HepG2 (cell line): ENCODE data around the gene SEC14L2. TPM values are rescaled to one million over a fixed set of nuclear protein-coding genes. Genes with fewer than 3 reads are reported as not detected.
A peak's percentile ranks its signal among the peaks of the same experiment; 100 is the strongest.

Source experiments
- ELF3 ChIP-seq: IDR thresholded peaks from 2 replicates; pipeline ENCODE4 v1.6.1; 2016; ENCODE audit warnings: missing genetic modification reagents, missing compliant biosample characterization
- FOXA3 ChIP-seq: IDR thresholded peaks from 2 replicates; pipeline ENCODE4 v1.6.1; 2016; ENCODE audit warnings: missing genetic modification reagents, missing compliant biosample characterization
- KLF16 ChIP-seq, 2 experiments: sonication (generic) in 1 of 2; formaldehyde crosslinking in 1 of 2; IDR thresholded peaks; 2 replicates each; pipeline versions ENCODE4 v1.6.1 to v1.8.0; 2016 to 2023; ENCODE audit warnings: missing genetic modification reagents in 2 of 2, missing compliant biosample characterization in 1 of 2
- MZF1 ChIP-seq: sonication (generic); formaldehyde crosslinking; IDR thresholded peaks from 2 replicates; pipeline ENCODE4 v1.8.1; 2023; ENCODE audit warnings: mild to moderate bottlenecking, missing genetic modification reagents, borderline replicate concordance
- NR2F1 ChIP-seq, 2 experiments: fragments of 450-650 bp in 1 of 2; formaldehyde crosslinking in 1 of 2; IDR thresholded peaks; 2 replicates each; pipeline versions ENCODE4 v1.5.0 to v1.6.1; 2016 to 2020; ENCODE audit warnings: mild to moderate bottlenecking in 1 of 2, missing compliant biosample characterization in 1 of 2, missing genetic modification reagents in 1 of 2, moderate library complexity in 1 of 2
- SAFB2 ChIP-seq: sonication (generic); formaldehyde crosslinking; IDR thresholded peaks from 2 replicates; pipeline ENCODE4 v1.5.1; 2020; ENCODE audit warnings: missing genetic modification reagents, low read depth, mild to moderate bottlenecking, borderline replicate concordance
- SUZ12 ChIP-seq: fragments of 150-350 bp; IDR thresholded peaks from 2 replicates; pipeline ENCODE4 v1.6.1; 2014; ENCODE audit warnings: low read depth, low read length
- TEAD2 ChIP-seq: sonication (generic); formaldehyde crosslinking; IDR thresholded peaks from 2 replicates; pipeline ENCODE4 v1.9.0; 2021; ENCODE audit warnings: missing genetic modification reagents
- ZBTB7B ChIP-seq: sonication (generic); formaldehyde crosslinking; IDR thresholded peaks from 2 replicates; pipeline ENCODE4 v1.4.0; 2020; ENCODE audit warnings: missing genetic modification reagents
- ZNF558 ChIP-seq: sonication (generic); formaldehyde crosslinking; IDR thresholded peaks from 2 replicates; pipeline ENCODE4 v1.9.0; 2022; ENCODE audit warnings: mild to moderate bottlenecking, missing genetic modification reagents, borderline replicate concordance
- ZNF572 ChIP-seq: sonication (generic); formaldehyde crosslinking; IDR thresholded peaks from 2 replicates; pipeline ENCODE4 v1.5.1; 2020; ENCODE audit warnings: mild to moderate bottlenecking, missing genetic modification reagents
- ZNF660 ChIP-seq: sonication (generic); formaldehyde crosslinking; IDR thresholded peaks from 2 replicates; pipeline ENCODE4 v1.5.1; 2020; ENCODE audit warnings: mild to moderate bottlenecking, low read depth, missing genetic modification reagents, borderline replicate concordance
- ZSCAN21 ChIP-seq: sonication (generic); formaldehyde crosslinking; IDR thresholded peaks from 2 replicates; pipeline ENCODE4 v1.8.0; 2022; ENCODE audit warnings: mild to moderate bottlenecking, missing genetic modification reagents, moderate library complexity, borderline replicate concordance
- polyA plus RNA-seq, 8 experiments: library from polyadenylated mRNA; depleted of rRNA in 3 of 8; stranded (reverse) in 7 of 8; unstranded in 1 of 8; fragments of >200 nt; fragmentation: Illumina TruSeq in 4 of 8; extraction: Trizol in 4 of 8; gene quantifications; 2 replicates each; pipeline versions ENCODE4 v1.2.1 to v1.2.3, GENCODE V29; 2011 to 2016; ENCODE audit warnings: low read depth in 4 of 8, missing spikeins in 1 of 8, mixed read lengths in 1 of 8; ENCODE audit not compliant: insufficient read depth in 1 of 8
- total RNA-seq, 5 experiments: library from RNA; depleted of rRNA; stranded (reverse); fragments of >200 nt; fragmentation: Illumina TruSeq; extraction: Trizol; gene quantifications; 2 replicates each; pipeline ENCODE4 v1.2.3, GENCODE V29; 2016; ENCODE audit warnings: low read depth in 1 of 5
- TF ChIP-seq, protein P1 (sequence below): sonication (generic); formaldehyde crosslinking; IDR thresholded peaks from 2 replicates; pipeline ENCODE4 v1.5.0; 2020; ENCODE audit warnings: missing genetic modification reagents, mild to moderate bottlenecking, borderline replicate concordance
- TF ChIP-seq, protein P2 (sequence below), 2 experiments: sonication (generic) in 1 of 2; formaldehyde crosslinking in 1 of 2; IDR thresholded peaks; 2 replicates each; pipeline versions ENCODE4 v1.4.0 to v1.6.1; 2018 to 2020; ENCODE audit warnings: missing genetic modification reagents in 2 of 2, borderline replicate concordance in 1 of 2, low read depth in 1 of 2, mild to moderate bottlenecking in 1 of 2, missing biosample characterization in 1 of 2
- TF ChIP-seq, protein P3 (sequence below): sonication (generic); formaldehyde crosslinking; IDR thresholded peaks from 2 replicates; pipeline ENCODE4 v1.4.0; 2020; ENCODE audit warnings: missing genetic modification reagents
- TF ChIP-seq, protein P4 (sequence below): fragments of 450-650 bp; IDR thresholded peaks from 2 replicates; pipeline ENCODE4 v1.6.1; 2017; ENCODE audit warnings: mild to moderate bottlenecking
- TF ChIP-seq, protein P5 (sequence below): sonication (generic); formaldehyde crosslinking; IDR thresholded peaks from 2 replicates; pipeline ENCODE4 v1.5.1; 2020; ENCODE audit warnings: mild to moderate bottlenecking, missing genetic modification reagents, borderline replicate concordance
- TF ChIP-seq, protein P6 (sequence below): sonication (generic); formaldehyde crosslinking; IDR thresholded peaks from 2 replicates; pipeline ENCODE4 v1.4.0; 2020; ENCODE audit warnings: mild to moderate bottlenecking, missing genetic modification reagents

Gene SEC14L2
- total and polyA plus RNA-seq, 2 of the 13 experiments (the other 11 are each of a cell fraction or from before 2014, with no cell fraction given): 4.1 to 5.1 TPM

DNA sequence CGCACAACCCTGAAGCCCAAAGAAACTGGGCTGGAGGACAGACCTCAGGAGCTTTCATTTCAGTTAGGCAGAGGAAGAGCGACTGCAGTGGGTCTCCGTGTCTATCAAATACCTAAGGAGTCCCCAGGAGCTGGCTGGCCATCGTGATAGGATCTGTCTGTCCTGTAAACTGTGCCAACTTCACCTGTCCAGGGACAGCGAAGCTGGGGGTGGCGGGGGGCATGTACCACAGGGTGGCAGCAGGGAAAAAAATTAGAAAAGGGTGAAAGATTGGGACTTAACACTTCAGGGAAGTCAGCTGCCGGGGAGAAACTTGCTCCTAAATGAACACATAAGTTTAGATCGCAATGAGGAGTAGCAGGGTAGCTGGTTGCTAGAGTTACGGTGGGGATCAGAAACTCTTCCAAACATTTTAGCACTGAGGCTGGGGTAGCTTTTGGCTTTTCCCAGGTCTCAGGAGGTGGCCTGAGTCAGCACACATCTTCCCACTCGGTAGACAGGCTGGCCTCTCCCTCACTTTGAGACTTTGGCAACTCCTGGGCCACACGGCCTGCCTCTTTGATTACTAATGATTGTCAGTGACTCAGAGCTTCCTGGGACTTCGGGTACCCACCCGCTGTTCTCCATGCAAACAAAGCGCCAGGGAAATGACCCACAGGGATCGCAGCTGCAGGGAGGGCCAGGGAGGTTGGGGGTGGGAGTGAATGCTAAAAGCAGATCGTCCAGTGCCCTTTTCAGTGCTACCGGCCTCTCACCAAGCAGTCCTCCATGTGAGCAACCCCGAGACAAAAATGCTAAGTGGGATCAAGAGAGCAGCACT, 25.9 kb downstream of the SEC14L2 start (continued):
- TF ChIP-seq KLF16 (CRISPR knock-in tag; IDR thresholded peaks at IDR 0.05): peak in 1 of 2 experiments; percentile 30; a peak in 1 of 4 replicates
- no peak for TF ChIP-seq SAFB2 (CRISPR knock-in tag)
- no peak for TF ChIP-seq SUZ12
- TF ChIP-seq, protein P1, sequence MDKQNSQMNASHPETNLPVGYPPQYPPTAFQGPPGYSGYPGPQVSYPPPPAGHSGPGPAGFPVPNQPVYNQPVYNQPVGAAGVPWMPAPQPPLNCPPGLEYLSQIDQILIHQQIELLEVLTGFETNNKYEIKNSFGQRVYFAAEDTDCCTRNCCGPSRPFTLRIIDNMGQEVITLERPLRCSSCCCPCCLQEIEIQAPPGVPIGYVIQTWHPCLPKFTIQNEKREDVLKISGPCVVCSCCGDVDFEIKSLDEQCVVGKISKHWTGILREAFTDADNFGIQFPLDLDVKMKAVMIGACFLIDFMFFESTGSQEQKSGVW (CRISPR knock-in tag): 0 out of 2 replicates have a peak, but pooled peaks have one; percentile 1
- peak; percentile 49; the same call in 1 of the 2 replicates for TF ChIP-seq FOXA3 (CRISPR knock-in tag)
- TF ChIP-seq NR2F1 (CRISPR knock-in tag; IDR thresholded peaks at IDR 0.05): no peak
- TF ChIP-seq, protein P2, sequence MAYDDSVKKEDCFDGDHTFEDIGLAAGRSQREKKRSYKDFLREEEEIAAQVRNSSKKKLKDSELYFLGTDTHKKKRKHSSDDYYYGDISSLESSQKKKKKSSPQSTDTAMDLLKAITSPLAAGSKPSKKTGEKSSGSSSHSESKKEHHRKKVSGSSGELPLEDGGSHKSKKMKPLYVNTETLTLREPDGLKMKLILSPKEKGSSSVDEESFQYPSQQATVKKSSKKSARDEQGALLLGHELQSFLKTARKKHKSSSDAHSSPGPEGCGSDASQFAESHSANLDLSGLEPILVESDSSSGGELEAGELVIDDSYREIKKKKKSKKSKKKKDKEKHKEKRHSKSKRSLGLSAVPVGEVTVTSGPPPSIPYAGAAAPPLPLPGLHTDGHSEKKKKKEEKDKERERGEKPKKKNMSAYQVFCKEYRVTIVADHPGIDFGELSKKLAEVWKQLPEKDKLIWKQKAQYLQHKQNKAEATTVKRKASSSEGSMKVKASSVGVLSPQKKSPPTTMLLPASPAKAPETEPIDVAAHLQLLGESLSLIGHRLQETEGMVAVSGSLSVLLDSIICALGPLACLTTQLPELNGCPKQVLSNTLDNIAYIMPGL (CRISPR knock-in tag; IDR thresholded peaks at IDR 0.05; ENCODE audit: borderline replicate concordance in 1 of 2, low read depth in 1 of 2): no peak; a peak in 1 of 4 replicates
- TF ChIP-seq ELF3: peak; percentile 41; the same call in 1 of the 2 replicates
- TF ChIP-seq, protein P3, sequence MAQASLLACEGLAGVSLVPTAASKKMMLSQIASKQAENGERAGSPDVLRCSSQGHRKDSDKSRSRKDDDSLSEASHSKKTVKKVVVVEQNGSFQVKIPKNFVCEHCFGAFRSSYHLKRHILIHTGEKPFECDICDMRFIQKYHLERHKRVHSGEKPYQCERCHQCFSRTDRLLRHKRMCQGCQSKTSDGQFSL (CRISPR knock-in tag): no peak
- TF ChIP-seq MZF1 (CRISPR knock-in tag): no peak
- TF ChIP-seq TEAD2 (CRISPR knock-in tag): no peak
- 0 out of 2 replicates have a peak, but pooled peaks have one; percentile 8 for TF ChIP-seq ZSCAN21 (CRISPR knock-in tag)
- 0 out of 2 replicates have a peak, but pooled peaks have one; percentile 22 for TF ChIP-seq ZNF572 (CRISPR knock-in tag)
- no peak for TF ChIP-seq ZBTB7B
- TF ChIP-seq ZNF660 (CRISPR knock-in tag): no peak
- TF ChIP-seq, protein P4, sequence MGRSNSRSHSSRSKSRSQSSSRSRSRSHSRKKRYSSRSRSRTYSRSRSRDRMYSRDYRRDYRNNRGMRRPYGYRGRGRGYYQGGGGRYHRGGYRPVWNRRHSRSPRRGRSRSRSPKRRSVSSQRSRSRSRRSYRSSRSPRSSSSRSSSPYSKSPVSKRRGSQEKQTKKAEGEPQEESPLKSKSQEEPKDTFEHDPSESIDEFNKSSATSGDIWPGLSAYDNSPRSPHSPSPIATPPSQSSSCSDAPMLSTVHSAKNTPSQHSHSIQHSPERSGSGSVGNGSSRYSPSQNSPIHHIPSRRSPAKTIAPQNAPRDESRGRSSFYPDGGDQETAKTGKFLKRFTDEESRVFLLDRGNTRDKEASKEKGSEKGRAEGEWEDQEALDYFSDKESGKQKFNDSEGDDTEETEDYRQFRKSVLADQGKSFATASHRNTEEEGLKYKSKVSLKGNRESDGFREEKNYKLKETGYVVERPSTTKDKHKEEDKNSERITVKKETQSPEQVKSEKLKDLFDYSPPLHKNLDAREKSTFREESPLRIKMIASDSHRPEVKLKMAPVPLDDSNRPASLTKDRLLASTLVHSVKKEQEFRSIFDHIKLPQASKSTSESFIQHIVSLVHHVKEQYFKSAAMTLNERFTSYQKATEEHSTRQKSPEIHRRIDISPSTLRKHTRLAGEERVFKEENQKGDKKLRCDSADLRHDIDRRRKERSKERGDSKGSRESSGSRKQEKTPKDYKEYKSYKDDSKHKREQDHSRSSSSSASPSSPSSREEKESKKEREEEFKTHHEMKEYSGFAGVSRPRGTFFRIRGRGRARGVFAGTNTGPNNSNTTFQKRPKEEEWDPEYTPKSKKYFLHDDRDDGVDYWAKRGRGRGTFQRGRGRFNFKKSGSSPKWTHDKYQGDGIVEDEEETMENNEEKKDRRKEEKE: no peak
- TF ChIP-seq, protein P5, sequence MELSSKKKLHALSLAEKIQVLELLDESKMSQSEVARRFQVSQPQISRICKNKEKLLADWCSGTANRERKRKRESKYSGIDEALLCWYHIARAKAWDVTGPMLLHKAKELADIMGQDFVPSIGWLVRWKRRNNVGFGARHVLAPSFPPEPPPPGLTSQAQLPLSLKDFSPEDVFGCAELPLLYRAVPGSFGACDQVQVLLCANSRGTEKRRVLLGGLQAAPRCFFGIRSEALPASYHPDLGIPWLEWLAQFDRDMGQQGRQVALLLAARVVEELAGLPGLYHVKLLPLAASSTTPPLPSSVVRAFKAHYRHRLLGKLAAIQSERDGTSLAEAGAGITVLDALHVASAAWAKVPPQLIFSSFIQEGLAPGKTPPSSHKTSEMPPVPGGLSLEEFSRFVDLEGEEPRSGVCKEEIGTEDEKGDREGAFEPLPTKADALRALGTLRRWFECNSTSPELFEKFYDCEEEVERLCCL: no peak
- TF ChIP-seq, protein P6, sequence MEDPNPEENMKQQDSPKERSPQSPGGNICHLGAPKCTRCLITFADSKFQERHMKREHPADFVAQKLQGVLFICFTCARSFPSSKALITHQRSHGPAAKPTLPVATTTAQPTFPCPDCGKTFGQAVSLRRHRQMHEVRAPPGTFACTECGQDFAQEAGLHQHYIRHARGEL (CRISPR knock-in tag): no peak
- 0 out of 2 replicates have a peak, but pooled peaks have one; percentile 10 for TF ChIP-seq ZNF558 (CRISPR knock-in tag)
